Measurements from ENCODE around the gene TNFAIP8. TPM values are rescaled to one million over a fixed set of nuclear protein-coding genes. Genes with fewer than 3 reads are reported as not detected.
"Not testable (repeated sequence)": the region's sequence is repeated elsewhere in the genome, so short reads cannot be mapped to it uniquely, and the experiment has no call there.

TNFAIP8 gene
- total RNA-seq, 5 donors from 2014 or later (not counting 1 experiment from before 2014, with no cell fraction given), result 128 to 145 (median 135) TPM

GRCh38 chr5:119414124-119414734 is 58.4 kb downstream of the TNFAIP8 start:
- DNase-seq; H3K4me3 Mint-ChIP-seq; H3K27me3 ChIP-seq (replicated peaks in 1 of 2; ENCODE audit: control insufficient read depth in 2 of 2, extremely low read depth in 1 of 2, insufficient read depth in 2 of 2, low read length in 1 of 2); ATAC-seq (replicated peaks in 1 of 4); H3K36me3 Mint-ChIP-seq; H3K9me3 Mint-ChIP-seq; H3K27ac ChIP-seq (ENCODE audit: low read length); H3K4me3 ChIP-seq (ENCODE audit: control insufficient read depth in 1 of 2, extremely low read depth in 1 of 2, low read length in 1 of 2); H3K9me3 ChIP-seq; H3K27me3 Mint-ChIP-seq; H3K36me3 ChIP-seq (ENCODE audit: control insufficient read depth in 2 of 2, extremely low read depth in 1 of 2, insufficient read depth in 1 of 2, low read length in 1 of 2); POLR2A ChIA-PET: not testable (repeated sequence)
- Mint-ChIP-seq H3K4me1 (peaks cover 24 to 33% (median 29%) of the 10 kb centered on the region in 3 donors), H3K27ac (peak overlapping the region in 1 of 2 donors; percentile 5)
- 55% methylated on average over 6 of the region's 13 CpGs for WGBS (ENCODE audit: insufficient coverage)
- CTCF ChIA-PET, result interaction anchor here (0.7 to 4.4 kb wide), 4 partner anchors 100 to 426 kb away, joined by 3 to 47 read pairs (median 35); partner anchors contain the start of gene DTWD2 (in 1 of the 2)
- peaks cover 7 to 13% of the 10 kb centered on the region in 2 experiments for H3K4me1 ChIP-seq (ENCODE audit: control insufficient read depth in 1 of 2, extremely low read depth in 1 of 2, insufficient read depth in 2 of 2, low read length in 2 of 2)

- H3K9me3 ChIP-seq, result no peaks in the 10 kb centered on the region
- no peak overlapping the region for H3K27ac Mint-ChIP-seq
- H3K4me3 ChIP-seq (ENCODE audit: control insufficient read depth in 1 of 2, extremely low read depth in 1 of 2, low read length in 1 of 2), result no peak overlapping the region
- H3K9me3 Mint-ChIP-seq, result no peaks in the 10 kb centered on the region
- H3K4me3 Mint-ChIP-seq, result peak overlapping the region in 1 of 3 donors; percentile 1
- ATAC-seq (replicated peaks in 1 of 4) (no peak), DNase-seq (no peak)
- peaks cover 0 to 3% of the 10 kb centered on the region in 2 experiments for H3K27me3 ChIP-seq (replicated peaks in 1 of 2; ENCODE audit: control insufficient read depth in 2 of 2, extremely low read depth in 1 of 2, insufficient read depth in 2 of 2, low read length in 1 of 2)
- H3K36me3 Mint-ChIP-seq, result no peaks in the 10 kb centered on the region
- ChIA-PET CTCF (interaction anchor here in 1 of 2 donors (0.6 to 2.6 kb wide), 2 partner anchors 9 to 430 kb away, joined by 3 to 11 read pairs; partner anchors contain the start of gene DTWD2), POLR2A (interaction anchor here in 1 of 2 donors (0.5 kb wide), 1 partner anchor 394 kb away, joined by 3 read pairs; no protein-coding TSS in a partner anchor)
- peaks cover 0 to 5% of the 10 kb centered on the region in 2 experiments for H3K4me1 ChIP-seq (ENCODE audit: control insufficient read depth in 1 of 2, extremely low read depth in 1 of 2, insufficient read depth in 2 of 2, low read length in 2 of 2)
- no peak overlapping the region for H3K27ac ChIP-seq (ENCODE audit: low read length)
- H3K4me1 Mint-ChIP-seq, result peaks cover 11 to 14% (median 12%) of the 10 kb centered on the region in 3 donors
- WGBS (ENCODE audit: insufficient coverage), result 48% methylated on average over 4 of the region's 5 CpGs
- no peaks in the 10 kb centered on the region for H3K36me3 ChIP-seq (ENCODE audit: control insufficient read depth in 2 of 2, extremely low read depth in 1 of 2, insufficient read depth in 1 of 2, low read length in 1 of 2)
- no peaks in the 10 kb centered on the region for H3K27me3 Mint-ChIP-seq
Measured at GRCh38 chr5:119417891-119418605, 62.2 kb downstream of the TNFAIP8 start.

- Mint-ChIP-seq H3K27me3 (no peaks in the 10 kb centered on the region), H3K27ac (no peak overlapping the region), H3K4me1 (peaks cover 11 to 14% (median 12%) of the 10 kb centered on the region in 3 donors), H3K9me3 (no peaks in the 10 kb centered on the region), H3K36me3 (no peaks in the 10 kb centered on the region), H3K4me3 (no peak overlapping the region)
- H3K27ac ChIP-seq (ENCODE audit: low read length), result no peak overlapping the region
- no peaks in the 10 kb centered on the region for H3K9me3 ChIP-seq
- H3K27me3 ChIP-seq (replicated peaks in 1 of 2; ENCODE audit: control insufficient read depth in 2 of 2, extremely low read depth in 1 of 2, insufficient read depth in 2 of 2, low read length in 1 of 2), result peaks cover 0 to 3% of the 10 kb centered on the region in 2 experiments
- H3K4me3 ChIP-seq (ENCODE audit: control insufficient read depth in 1 of 2, extremely low read depth in 1 of 2, low read length in 1 of 2), result no peak overlapping the region
- no peaks in the 10 kb centered on the region for H3K36me3 ChIP-seq (ENCODE audit: control insufficient read depth in 2 of 2, extremely low read depth in 1 of 2, insufficient read depth in 1 of 2, low read length in 1 of 2)
- no peak for ATAC-seq (replicated peaks in 1 of 4)
- H3K4me1 ChIP-seq (ENCODE audit: control insufficient read depth in 1 of 2, extremely low read depth in 1 of 2, insufficient read depth in 2 of 2, low read length in 2 of 2), result peaks cover 0 to 5% of the 10 kb centered on the region in 2 experiments
- ChIA-PET POLR2A (interaction anchor here in 1 of 2 donors (0.5 kb wide), 1 partner anchor 395 kb away, joined by 3 read pairs; no protein-coding TSS in a partner anchor), CTCF (interaction anchor here in 1 of 2 donors (0.6 to 2.6 kb wide), 2 partner anchors 10 to 430 kb away, joined by 3 to 11 read pairs; partner anchors contain the start of gene DTWD2)
- no peak for DNase-seq
- WGBS (ENCODE audit: insufficient coverage), result no CpG with 5 or more reads among the region's 2 CpGs
Measured at GRCh38 chr5:119418606-119419100, 62.8 kb downstream of the TNFAIP8 start.

- no peaks in the 10 kb centered on the region for H3K36me3 Mint-ChIP-seq
- H3K9me3 Mint-ChIP-seq, result no peaks in the 10 kb centered on the region
- Histone ChIP-seq H3K36me3 (ENCODE audit: control insufficient read depth in 2 of 2, extremely low read depth in 1 of 2, insufficient read depth in 1 of 2, low read length in 1 of 2) (no peaks in the 10 kb centered on the region), H3K4me3 (ENCODE audit: control insufficient read depth in 1 of 2, extremely low read depth in 1 of 2, low read length in 1 of 2) (no peak overlapping the region), H3K27me3 (replicated peaks in 1 of 2; ENCODE audit: control insufficient read depth in 2 of 2, extremely low read depth in 1 of 2, insufficient read depth in 2 of 2, low read length in 1 of 2) (peaks cover 0 to 3% of the 10 kb centered on the region in 2 experiments), H3K4me1 (ENCODE audit: control insufficient read depth in 1 of 2, extremely low read depth in 1 of 2, insufficient read depth in 2 of 2, low read length in 2 of 2) (peaks cover 0 to 5% of the 10 kb centered on the region in 2 experiments), H3K9me3 (no peaks in the 10 kb centered on the region), H3K27ac (ENCODE audit: low read length) (no peak overlapping the region)
- no peak overlapping the region for H3K4me3 Mint-ChIP-seq
- H3K27ac Mint-ChIP-seq, result no peak overlapping the region
- H3K4me1 Mint-ChIP-seq, result peaks cover 11 to 14% (median 12%) of the 10 kb centered on the region in 3 donors
- POLR2A ChIA-PET, result interaction anchor here in 1 of 2 donors (0.6 kb wide), 1 partner anchor 203 kb away, joined by 3 read pairs; no protein-coding TSS in a partner anchor
- DNase-seq (no peak), ATAC-seq (replicated peaks in 1 of 4) (no peak)
- H3K27me3 Mint-ChIP-seq, result no peaks in the 10 kb centered on the region
- no CpG with 5 or more reads among the region's 3 CpGs for WGBS (ENCODE audit: insufficient coverage)
- CTCF ChIA-PET, result no interaction called here
Measured at GRCh38 chr5:119420169-119420568, 64.3 kb downstream of the TNFAIP8 start.

GRCh38 chr5:119426057-119426456 is 70.2 kb downstream of the TNFAIP8 start:
- Mint-ChIP-seq H3K27me3 (peaks cover 0 to 4% of the 10 kb centered on the region in 2 donors), H3K27ac (no peak overlapping the region), H3K36me3 (no peaks in the 10 kb centered on the region), H3K4me1 (no peaks in the 10 kb centered on the region), H3K9me3 (no peaks in the 10 kb centered on the region), H3K4me3 (no peak overlapping the region)
- Histone ChIP-seq H3K4me3 (ENCODE audit: control insufficient read depth in 1 of 2, extremely low read depth in 1 of 2, low read length in 1 of 2) (no peak overlapping the region), H3K4me1 (ENCODE audit: control insufficient read depth in 1 of 2, extremely low read depth in 1 of 2, insufficient read depth in 2 of 2, low read length in 2 of 2) (no peaks in the 10 kb centered on the region), H3K27ac (ENCODE audit: low read length) (no peak overlapping the region), H3K9me3 (no peaks in the 10 kb centered on the region), H3K27me3 (replicated peaks in 1 of 2; ENCODE audit: control insufficient read depth in 2 of 2, extremely low read depth in 1 of 2, insufficient read depth in 2 of 2, low read length in 1 of 2) (no peaks in the 10 kb centered on the region), H3K36me3 (ENCODE audit: control insufficient read depth in 2 of 2, extremely low read depth in 1 of 2, insufficient read depth in 1 of 2, low read length in 1 of 2) (no peaks in the 10 kb centered on the region)
- ChIA-PET CTCF (no interaction called here), POLR2A (no interaction called here)
- ATAC-seq (replicated peaks in 1 of 4) (no peak), DNase-seq (no peak)
- no CpG with 5 or more reads among the region's 3 CpGs for WGBS (ENCODE audit: insufficient coverage)

- Mint-ChIP-seq H3K9me3 (no peaks in the 10 kb centered on the region), H3K36me3 (no peaks in the 10 kb centered on the region), H3K27me3 (peaks cover 0 to 7% of the 10 kb centered on the region in 2 donors), H3K4me3 (no peak overlapping the region), H3K4me1 (no peaks in the 10 kb centered on the region), H3K27ac (no peak overlapping the region)
- DNase-seq (no peak), ATAC-seq (replicated peaks in 1 of 4) (no peak)
- ChIA-PET POLR2A (no interaction called here), CTCF (no interaction called here)
- Histone ChIP-seq H3K36me3 (ENCODE audit: control insufficient read depth in 2 of 2, extremely low read depth in 1 of 2, insufficient read depth in 1 of 2, low read length in 1 of 2) (no peaks in the 10 kb centered on the region), H3K27me3 (replicated peaks in 1 of 2; ENCODE audit: control insufficient read depth in 2 of 2, extremely low read depth in 1 of 2, insufficient read depth in 2 of 2, low read length in 1 of 2) (no peaks in the 10 kb centered on the region), H3K9me3 (no peaks in the 10 kb centered on the region), H3K4me3 (ENCODE audit: control insufficient read depth in 1 of 2, extremely low read depth in 1 of 2, low read length in 1 of 2) (no peak overlapping the region), H3K27ac (ENCODE audit: low read length) (no peak overlapping the region), H3K4me1 (ENCODE audit: control insufficient read depth in 1 of 2, extremely low read depth in 1 of 2, insufficient read depth in 2 of 2, low read length in 2 of 2) (no peaks in the 10 kb centered on the region)
- no CpG with 5 or more reads among the region's 2 CpGs for WGBS (ENCODE audit: insufficient coverage)
Measured at GRCh38 chr5:119427060-119427459, 71.2 kb downstream of the TNFAIP8 start.
